Caco-2 (cell line): Measurements from ENCODE around the gene SEPTIN3. TPM values are rescaled to one million over a fixed set of nuclear protein-coding genes. Genes with fewer than 3 reads are reported as not detected.

Experiments used
- BruUV-seq: library from RNA; stranded (reverse); fragments of 400-500 nt; replicated peaks from 2 replicates; lab custom pipeline; 2021; lab: Mats Ljungman, UMichigan
- CTCF ChIA-PET: fragments of 300-600 bp; sonication (Branson Sonifier 250); formaldehyde crosslinking; loops from one replicate; lab custom pipeline; 2022; ENCODE audit warnings: antibody characterized with exemption; lab: Charles Lee
- POLR2A ChIA-PET: fragments of 300-600 bp; sonication (Branson Sonifier 250); formaldehyde crosslinking; loops from one replicate; lab custom pipeline; 2022; ENCODE audit warnings: antibody characterized with exemption; lab: Charles Lee
- DNase-seq, 2 experiments: peaks; one replicate each; pipeline versions ENCODE4 v3.0.0 to v3.0.0-alpha.2; 2020 to 2022
- H3K27me3 ChIP-seq: replicated peaks from 2 replicates; pipeline ENCODE4 v1.6.0; 2011; ENCODE audit warnings: low read length; ENCODE audit not compliant: control insufficient read depth, insufficient read depth
- H3K36me3 ChIP-seq: 2 replicates; pipeline ENCODE4 v1.5.1; 2011; ENCODE audit warnings: low read length; ENCODE audit not compliant: control insufficient read depth, insufficient read depth
- H3K4me1 ChIP-seq: fragments of 250-450 bp; sonication (Bioruptor Pico); 2 replicates; pipeline ENCODE4 v1.5.1; 2020; ENCODE audit warnings: mild to moderate bottlenecking
- H3K4me3 ChIP-seq: 2 replicates; pipeline ENCODE4 v1.5.1; 2011; ENCODE audit warnings: low read depth, mild to moderate bottlenecking, control low read depth, low read length
- H3K9me3 ChIP-seq: fragments of 250-450 bp; sonication (Bioruptor Pico); 2 replicates; pipeline ENCODE4 v1.5.1; 2020; ENCODE audit warnings: mild to moderate bottlenecking, moderate library complexity
- H3K27ac Mint-ChIP-seq: one replicate; pipeline ENCODE4 v1.8.0; 2022; ENCODE audit warnings: mixed read lengths; ENCODE audit not compliant: unreplicated experiment
- H3K27me3 Mint-ChIP-seq: one replicate; pipeline ENCODE4 v1.8.0; 2022; ENCODE audit warnings: mixed read lengths; ENCODE audit not compliant: insufficient read depth, unreplicated experiment
- H3K36me3 Mint-ChIP-seq: one replicate; pipeline ENCODE4 v1.8.0; 2022; ENCODE audit warnings: mild to moderate bottlenecking, mixed read lengths; ENCODE audit not compliant: insufficient read depth, unreplicated experiment
- H3K4me1 Mint-ChIP-seq: one replicate; pipeline ENCODE4 v1.8.0; 2022; ENCODE audit warnings: low read depth, mixed read lengths; ENCODE audit not compliant: unreplicated experiment
- H3K4me3 Mint-ChIP-seq: one replicate; pipeline ENCODE4 v1.8.0; 2022; ENCODE audit warnings: mild to moderate bottlenecking, moderate library complexity, mixed read lengths; ENCODE audit not compliant: unreplicated experiment
- H3K9me3 Mint-ChIP-seq: one replicate; pipeline ENCODE4 v1.8.0; 2022; ENCODE audit warnings: mixed read lengths; ENCODE audit not compliant: unreplicated experiment
- intact Hi-C: fragments of 100-400 bp; cut with micrococcal nuclease; formaldehyde crosslinking; loops from one replicate; pipeline ENCODE4 v1.10.0; 2022; ENCODE audit not compliant: unreplicated experiment
- total RNA-seq: library from RNA; stranded (reverse); gene quantifications from 2 replicates; pipeline ENCODE4 v1.2.3, GENCODE V29; 2022
- TF ChIP-seq, protein P1 (sequence below), 2 experiments: fragments of 200-600 bp in 1 of 2; IDR thresholded peaks; 1 replicate in 1 of 2; 2 replicates in 1 of 2; pipeline versions ENCODE4 v1.5.1 to v1.8.0; 2011 to 2022; ENCODE audit warnings: antibody characterized with exemption in 1 of 2, control low read depth in 1 of 2, inconsistent platforms in 1 of 2, low read depth in 1 of 2, low read length in 1 of 2, mild to moderate bottlenecking in 1 of 2, moderate library complexity in 1 of 2; ENCODE audit not compliant: insufficient read depth in 1 of 2, severe bottlenecking in 1 of 2, unreplicated experiment in 1 of 2

The SEPTIN3 gene
- total RNA-seq, 1 experiment from 2014 or later: 2.2 TPM

DNA sequence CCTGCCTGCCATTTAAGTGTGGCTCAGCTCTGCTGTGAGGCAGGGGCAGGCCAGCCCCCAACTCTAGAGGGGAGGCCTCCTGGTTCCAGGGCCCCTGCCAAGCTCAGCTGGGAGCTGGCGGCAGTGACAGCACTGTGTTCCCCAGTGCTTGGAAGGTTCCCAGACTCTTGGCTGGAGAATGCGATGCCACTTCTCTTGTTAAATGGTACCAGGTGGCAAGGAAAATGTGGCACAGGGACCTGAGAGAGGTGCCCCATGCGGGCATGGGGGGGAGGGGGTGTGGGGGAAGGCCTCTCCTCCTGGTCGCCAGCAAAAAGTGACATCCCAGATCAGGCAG, 34.3 kb upstream of the SEPTIN3 start:
- ChIA-PET CTCF (interaction anchor here (1.4 kb wide), 1 partner anchor 9 kb away, joined by 5 read pairs; no protein-coding TSS in a partner anchor), POLR2A (no interaction called here)

GRCh38 chr22:41935509-41935908, 33.7 kb upstream of the SEPTIN3 start:
- Mint-ChIP-seq H3K4me3 (no peak overlapping the region), H3K27me3 (no peaks in the 10 kb centered on the region), H3K36me3 (peaks cover 60% of the 10 kb centered on the region), H3K9me3 (no peaks in the 10 kb centered on the region), H3K27ac (no peak overlapping the region), H3K4me1 (no peaks in the 10 kb centered on the region)
- DNase-seq: no peak
- H3K36me3 ChIP-seq: no peaks in the 10 kb centered on the region
- no peaks in the 10 kb centered on the region for H3K4me1 ChIP-seq
- ChIA-PET POLR2A (no interaction called here), CTCF (interaction anchor here (1.4 kb wide), 1 partner anchor 10 kb away, joined by 5 read pairs; no protein-coding TSS in a partner anchor)
- intact Hi-C loops: no loop called here
- H3K4me3 ChIP-seq: no peak overlapping the region
- H3K9me3 ChIP-seq: no peaks in the 10 kb centered on the region
- no peaks in the 10 kb centered on the region for H3K27me3 ChIP-seq
- BruUV-seq: no TSS peak
- TF ChIP-seq, protein P1, sequence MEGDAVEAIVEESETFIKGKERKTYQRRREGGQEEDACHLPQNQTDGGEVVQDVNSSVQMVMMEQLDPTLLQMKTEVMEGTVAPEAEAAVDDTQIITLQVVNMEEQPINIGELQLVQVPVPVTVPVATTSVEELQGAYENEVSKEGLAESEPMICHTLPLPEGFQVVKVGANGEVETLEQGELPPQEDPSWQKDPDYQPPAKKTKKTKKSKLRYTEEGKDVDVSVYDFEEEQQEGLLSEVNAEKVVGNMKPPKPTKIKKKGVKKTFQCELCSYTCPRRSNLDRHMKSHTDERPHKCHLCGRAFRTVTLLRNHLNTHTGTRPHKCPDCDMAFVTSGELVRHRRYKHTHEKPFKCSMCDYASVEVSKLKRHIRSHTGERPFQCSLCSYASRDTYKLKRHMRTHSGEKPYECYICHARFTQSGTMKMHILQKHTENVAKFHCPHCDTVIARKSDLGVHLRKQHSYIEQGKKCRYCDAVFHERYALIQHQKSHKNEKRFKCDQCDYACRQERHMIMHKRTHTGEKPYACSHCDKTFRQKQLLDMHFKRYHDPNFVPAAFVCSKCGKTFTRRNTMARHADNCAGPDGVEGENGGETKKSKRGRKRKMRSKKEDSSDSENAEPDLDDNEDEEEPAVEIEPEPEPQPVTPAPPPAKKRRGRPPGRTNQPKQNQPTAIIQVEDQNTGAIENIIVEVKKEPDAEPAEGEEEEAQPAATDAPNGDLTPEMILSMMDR (IDR thresholded peaks at IDR 0.05; ENCODE audit: insufficient read depth in 1 of 2, low read depth in 1 of 2, low read length in 1 of 2, severe bottlenecking in 1 of 2, unreplicated experiment in 1 of 2): no peak

More for the DNA sequence above, 34.3 kb upstream of the SEPTIN3 start:
- Mint-ChIP-seq H3K9me3 (no peaks in the 10 kb centered on the region), H3K4me3 (no peak overlapping the region), H3K27me3 (no peaks in the 10 kb centered on the region), H3K27ac (no peak overlapping the region), H3K36me3 (peaks cover 54% of the 10 kb centered on the region), H3K4me1 (no peaks in the 10 kb centered on the region)
- H3K9me3 ChIP-seq: no peaks in the 10 kb centered on the region
- no peaks in the 10 kb centered on the region for H3K36me3 ChIP-seq
- no peak overlapping the region for H3K4me3 ChIP-seq
- BruUV-seq: no TSS peak
- no peaks in the 10 kb centered on the region for H3K4me1 ChIP-seq
- intact Hi-C loops: no loop called here
- no peak for DNase-seq
- TF ChIP-seq, protein P1 (IDR thresholded peaks at IDR 0.05; ENCODE audit: insufficient read depth in 1 of 2, low read depth in 1 of 2, low read length in 1 of 2, severe bottlenecking in 1 of 2, unreplicated experiment in 1 of 2): no peak
- no peaks in the 10 kb centered on the region for H3K27me3 ChIP-seq

DNA sequence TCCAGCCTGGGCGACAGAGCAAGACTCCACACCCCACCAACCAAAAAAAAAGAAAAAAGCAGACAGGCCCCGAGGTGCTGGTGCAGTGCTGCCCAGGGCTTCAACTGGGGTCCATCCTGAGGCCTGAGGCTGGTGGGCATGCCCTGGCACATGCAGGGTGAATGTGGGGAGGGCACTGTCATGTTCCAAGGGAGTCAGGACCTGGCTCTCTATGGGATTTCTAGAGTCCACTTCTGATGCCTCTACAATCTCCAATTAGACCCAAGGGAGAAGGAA, 32.4 kb upstream of the SEPTIN3 start:
- no peak overlapping the region for H3K4me3 ChIP-seq
- Mint-ChIP-seq H3K27ac (no peak overlapping the region), H3K9me3 (no peaks in the 10 kb centered on the region), H3K36me3 (peaks cover 65% of the 10 kb centered on the region), H3K4me3 (no peak overlapping the region), H3K27me3 (no peaks in the 10 kb centered on the region), H3K4me1 (no peaks in the 10 kb centered on the region)
- intact Hi-C loops: no loop called here
- no peaks in the 10 kb centered on the region for H3K9me3 ChIP-seq
- no peaks in the 10 kb centered on the region for H3K4me1 ChIP-seq
- POLR2A ChIA-PET: no interaction called here
- DNase-seq: no peak
- H3K27me3 ChIP-seq: no peaks in the 10 kb centered on the region
- H3K36me3 ChIP-seq: no peaks in the 10 kb centered on the region; the same call in 1 of the 2 replicates
- TF ChIP-seq, protein P1 (IDR thresholded peaks at IDR 0.05; ENCODE audit: insufficient read depth in 1 of 2, low read depth in 1 of 2, low read length in 1 of 2, severe bottlenecking in 1 of 2, unreplicated experiment in 1 of 2): no peak
- no TSS peak for BruUV-seq
- CTCF ChIA-PET: no interaction called here
